ENCODE results near the gene IFIT3. TPM values are rescaled to one million over a fixed set of nuclear protein-coding genes. Genes with fewer than 3 reads are reported as not detected.
"Not testable (repeated sequence)": the region's sequence is repeated elsewhere in the genome, so short reads cannot be mapped to it uniquely, and the experiment has no call there.

IFIT3 gene
- total RNA-seq, 1 donor from 2014 or later: 1.8 TPM

DNA sequence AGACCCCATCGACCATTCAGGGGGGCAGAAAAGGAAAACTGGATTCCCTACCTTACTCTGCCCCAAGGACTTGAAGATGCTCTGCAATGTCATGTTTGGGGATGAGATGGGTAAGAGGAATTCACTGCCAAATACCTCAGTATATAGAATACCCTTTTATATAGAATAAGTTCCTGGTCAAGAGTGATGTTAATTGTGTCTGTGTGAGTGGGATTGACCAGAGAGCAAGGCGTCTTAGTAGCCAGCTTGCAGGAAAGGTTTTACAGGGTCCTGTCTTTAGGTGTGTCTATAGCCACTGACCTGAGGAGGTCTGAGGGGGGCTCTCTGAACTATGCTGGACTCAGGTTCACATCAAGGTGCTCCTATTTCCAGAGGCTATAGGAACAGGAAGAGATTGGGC, 1.4 kb downstream of the IFIT3 start:
- no peak for DNase-seq (ENCODE audit: low read depth, low spot score)
- peaks cover 64% of the 10 kb centered on the region for H3K4me1 Mint-ChIP-seq
- TF ChIP-seq CTCF (conservative IDR thresholded peaks at IDR 0.05): no peak
- no peak overlapping the region for H3K27ac Mint-ChIP-seq (ENCODE audit: unreplicated experiment)
- no peaks in the 10 kb centered on the region for H3K36me3 Mint-ChIP-seq (ENCODE audit: low read depth)
- no peaks in the 10 kb centered on the region for H3K27me3 Mint-ChIP-seq (ENCODE audit: low read depth)
- H3K4me3 Mint-ChIP-seq: no peak overlapping the region
- H3K9me3 Mint-ChIP-seq: no peaks in the 10 kb centered on the region

DNA sequence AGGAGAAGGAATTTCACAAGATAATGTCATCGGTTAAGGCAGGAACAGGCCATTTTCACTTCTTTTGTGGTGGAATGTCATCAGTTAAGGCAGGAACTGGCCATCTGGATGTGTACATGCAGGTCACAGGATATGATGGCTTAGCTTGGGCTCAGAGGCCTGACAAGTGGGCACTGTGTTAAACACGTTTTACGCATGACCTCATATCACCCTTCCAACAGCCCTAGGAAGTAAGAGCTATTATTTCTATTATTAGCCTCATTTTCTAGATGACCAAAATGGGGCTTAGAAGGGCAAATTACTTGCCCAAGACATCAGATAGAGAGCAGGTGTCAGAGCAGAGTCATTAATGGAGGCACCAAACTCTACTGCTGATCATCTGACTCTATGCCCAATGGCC, 2.2 kb downstream of the IFIT3 start:
- not testable (repeated sequence) for H3K9me3 Mint-ChIP-seq; H3K36me3 Mint-ChIP-seq (ENCODE audit: low read depth); H3K27me3 Mint-ChIP-seq (ENCODE audit: low read depth); DNase-seq (ENCODE audit: low read depth, low spot score)
- H3K27ac Mint-ChIP-seq (ENCODE audit: unreplicated experiment): peak overlapping the region; percentile 16
- peak overlapping the region; percentile 50 for H3K4me3 Mint-ChIP-seq
- H3K4me1 Mint-ChIP-seq: peaks cover 65% of the 10 kb centered on the region

DNA sequence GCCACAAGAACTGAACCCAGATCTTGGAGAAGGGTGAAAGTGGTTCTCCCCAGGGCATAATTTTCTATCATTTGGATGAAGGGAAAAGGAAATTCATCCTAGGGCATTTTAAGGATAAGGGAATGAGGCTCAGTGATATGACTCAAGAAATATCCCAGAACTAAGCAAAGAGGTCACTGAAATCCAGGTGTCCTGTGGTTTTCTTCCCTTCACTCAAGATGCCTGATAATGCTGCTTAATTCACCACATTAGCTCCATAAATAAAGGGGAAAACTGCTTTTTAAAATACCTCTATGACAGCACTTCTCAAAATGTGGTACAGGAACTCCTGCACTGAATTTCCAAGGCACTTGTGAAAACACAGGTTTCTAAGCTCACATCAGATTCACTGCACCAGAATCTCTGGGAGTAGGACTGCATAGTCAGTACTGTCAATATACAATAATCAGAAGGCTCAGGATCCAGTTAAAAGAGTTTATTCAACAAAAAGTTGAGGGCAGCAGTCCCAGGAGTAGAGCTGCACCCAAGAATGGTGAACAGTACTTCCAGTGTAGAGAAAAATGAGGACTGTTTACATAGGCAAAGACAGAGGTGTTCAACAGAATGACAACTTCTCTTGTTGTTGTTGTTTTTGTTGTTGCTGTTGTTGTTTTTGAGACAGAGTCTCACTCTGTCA, 2.9 kb downstream of the IFIT3 start:
- peaks cover 65% of the 10 kb centered on the region for H3K4me1 Mint-ChIP-seq
- H3K27ac Mint-ChIP-seq (ENCODE audit: unreplicated experiment): no peak overlapping the region
- H3K4me3 Mint-ChIP-seq: no peak overlapping the region
- no peaks in the 10 kb centered on the region for H3K27me3 Mint-ChIP-seq (ENCODE audit: low read depth)
- no peak for TF ChIP-seq CTCF (conservative IDR thresholded peaks at IDR 0.05)
- DNase-seq (ENCODE audit: low read depth, low spot score): no peak
- no peaks in the 10 kb centered on the region for H3K9me3 Mint-ChIP-seq
- no peaks in the 10 kb centered on the region for H3K36me3 Mint-ChIP-seq (ENCODE audit: low read depth)

GRCh38 chr10:89331487-89332122, 3.8 kb downstream of the IFIT3 start:
- not testable (repeated sequence) for H3K36me3 Mint-ChIP-seq (ENCODE audit: low read depth); H3K9me3 Mint-ChIP-seq; H3K27ac Mint-ChIP-seq (ENCODE audit: unreplicated experiment); H3K27me3 Mint-ChIP-seq (ENCODE audit: low read depth); DNase-seq (ENCODE audit: low read depth, low spot score); H3K4me3 Mint-ChIP-seq
- peaks cover 59% of the 10 kb centered on the region for H3K4me1 Mint-ChIP-seq

GRCh38 chr10:89332123-89332633, 4.4 kb downstream of the IFIT3 start:
- no peaks in the 10 kb centered on the region for H3K9me3 Mint-ChIP-seq
- peak overlapping the region; percentile 12 for H3K4me3 Mint-ChIP-seq
- TF ChIP-seq CTCF (conservative IDR thresholded peaks at IDR 0.05): no peak
- H3K4me1 Mint-ChIP-seq: peaks cover 55% of the 10 kb centered on the region
- H3K27me3 Mint-ChIP-seq (ENCODE audit: low read depth): no peaks in the 10 kb centered on the region
- DNase-seq (ENCODE audit: low read depth, low spot score): no peak
- H3K36me3 Mint-ChIP-seq (ENCODE audit: low read depth): no peaks in the 10 kb centered on the region
- peak overlapping the region; percentile 48 for H3K27ac Mint-ChIP-seq (ENCODE audit: unreplicated experiment)

DNA sequence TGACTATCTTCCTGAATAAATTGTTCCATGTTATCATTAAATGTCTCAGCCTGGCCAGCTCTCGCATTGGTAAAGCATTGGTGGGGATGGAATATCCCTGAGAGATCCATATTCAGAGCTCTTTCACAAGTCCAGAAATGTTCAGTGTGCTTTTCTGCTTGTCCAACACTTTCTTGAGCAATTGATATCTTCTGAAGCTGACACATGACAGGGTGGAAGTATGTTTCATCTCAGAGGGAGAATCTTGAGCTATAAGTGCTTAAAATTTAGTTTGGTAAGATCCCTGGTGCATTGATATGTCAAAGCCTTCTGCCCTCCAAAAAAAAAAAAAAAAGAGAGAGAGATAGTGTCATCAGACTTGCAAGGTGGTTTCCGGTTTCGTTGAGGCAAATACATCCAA, 7.4 kb downstream of the IFIT3 start:
- no peaks in the 10 kb centered on the region for H3K9me3 Mint-ChIP-seq
- H3K27me3 Mint-ChIP-seq (ENCODE audit: low read depth): no peaks in the 10 kb centered on the region
- H3K4me1 Mint-ChIP-seq: peaks cover 29% of the 10 kb centered on the region
- H3K36me3 Mint-ChIP-seq (ENCODE audit: low read depth): peaks cover 13% of the 10 kb centered on the region
- no peak overlapping the region for H3K27ac Mint-ChIP-seq (ENCODE audit: unreplicated experiment)
- no peak for TF ChIP-seq CTCF (conservative IDR thresholded peaks at IDR 0.05)
- no peak overlapping the region for H3K4me3 Mint-ChIP-seq
- DNase-seq (ENCODE audit: low read depth, low spot score): no peak
